ENCODE data around the gene C2orf66.

DNA sequence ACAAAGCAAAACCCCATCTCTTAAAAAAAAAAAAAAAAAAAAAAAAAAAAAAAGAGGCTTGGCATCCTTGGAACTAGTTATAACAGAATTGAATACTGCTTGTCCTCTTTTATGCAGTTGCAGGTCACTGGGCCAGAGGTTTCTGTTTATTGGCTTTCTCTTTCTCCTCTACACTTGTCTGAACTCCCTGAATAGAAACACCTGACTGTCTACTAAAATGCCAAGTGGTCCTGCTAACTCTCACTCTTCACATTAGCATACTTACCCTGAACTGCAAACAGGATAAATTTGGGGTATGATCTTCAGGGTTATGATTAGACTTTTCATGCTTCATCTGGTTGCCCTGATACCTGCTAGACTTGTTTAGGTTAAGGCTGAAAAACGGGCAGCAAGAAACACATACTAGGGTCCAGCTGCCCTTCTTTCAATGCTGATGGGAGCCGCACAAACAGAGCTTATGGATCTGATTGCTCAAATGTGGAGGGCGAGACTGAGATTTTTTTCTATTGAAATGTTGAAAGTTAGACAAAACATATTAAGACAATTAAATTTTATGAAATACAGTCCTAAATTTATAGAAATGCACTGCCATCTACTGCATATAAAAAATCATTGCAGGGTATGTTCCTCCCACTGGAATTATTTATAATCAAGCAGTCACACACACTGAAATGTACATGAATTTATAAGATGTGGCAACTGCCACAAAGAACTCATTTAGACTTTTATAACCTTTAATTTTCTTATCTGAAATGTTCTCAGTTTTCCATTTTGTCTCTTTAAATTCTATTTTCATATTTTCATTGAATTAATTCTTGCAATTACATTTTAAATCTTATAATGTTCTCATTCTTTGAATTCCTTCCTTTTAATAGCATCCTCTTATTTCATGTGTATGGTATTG lies 50.4 kb downstream of the C2orf66 start:
- TF ChIP-seq, protein P1, sequence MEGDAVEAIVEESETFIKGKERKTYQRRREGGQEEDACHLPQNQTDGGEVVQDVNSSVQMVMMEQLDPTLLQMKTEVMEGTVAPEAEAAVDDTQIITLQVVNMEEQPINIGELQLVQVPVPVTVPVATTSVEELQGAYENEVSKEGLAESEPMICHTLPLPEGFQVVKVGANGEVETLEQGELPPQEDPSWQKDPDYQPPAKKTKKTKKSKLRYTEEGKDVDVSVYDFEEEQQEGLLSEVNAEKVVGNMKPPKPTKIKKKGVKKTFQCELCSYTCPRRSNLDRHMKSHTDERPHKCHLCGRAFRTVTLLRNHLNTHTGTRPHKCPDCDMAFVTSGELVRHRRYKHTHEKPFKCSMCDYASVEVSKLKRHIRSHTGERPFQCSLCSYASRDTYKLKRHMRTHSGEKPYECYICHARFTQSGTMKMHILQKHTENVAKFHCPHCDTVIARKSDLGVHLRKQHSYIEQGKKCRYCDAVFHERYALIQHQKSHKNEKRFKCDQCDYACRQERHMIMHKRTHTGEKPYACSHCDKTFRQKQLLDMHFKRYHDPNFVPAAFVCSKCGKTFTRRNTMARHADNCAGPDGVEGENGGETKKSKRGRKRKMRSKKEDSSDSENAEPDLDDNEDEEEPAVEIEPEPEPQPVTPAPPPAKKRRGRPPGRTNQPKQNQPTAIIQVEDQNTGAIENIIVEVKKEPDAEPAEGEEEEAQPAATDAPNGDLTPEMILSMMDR (conservative IDR thresholded peaks at IDR 0.05) = peak; percentile 49
- no peak for TF ChIP-seq ZFX (IDR thresholded peaks at IDR 0.05)

All from C4-2B (cell line).